GM21526 (cell line): ENCODE data around the gene DHRS3.

ENCODE experiments used
- ATAC-seq: cut with Tn5 transposase; IDR thresholded peaks from one replicate; pipeline ENCODE4 v1.9.1; 2021; ENCODE audit warnings: moderate library complexity; ENCODE audit not compliant: unreplicated experiment, low FRiP score

Gene DHRS3

DNA sequence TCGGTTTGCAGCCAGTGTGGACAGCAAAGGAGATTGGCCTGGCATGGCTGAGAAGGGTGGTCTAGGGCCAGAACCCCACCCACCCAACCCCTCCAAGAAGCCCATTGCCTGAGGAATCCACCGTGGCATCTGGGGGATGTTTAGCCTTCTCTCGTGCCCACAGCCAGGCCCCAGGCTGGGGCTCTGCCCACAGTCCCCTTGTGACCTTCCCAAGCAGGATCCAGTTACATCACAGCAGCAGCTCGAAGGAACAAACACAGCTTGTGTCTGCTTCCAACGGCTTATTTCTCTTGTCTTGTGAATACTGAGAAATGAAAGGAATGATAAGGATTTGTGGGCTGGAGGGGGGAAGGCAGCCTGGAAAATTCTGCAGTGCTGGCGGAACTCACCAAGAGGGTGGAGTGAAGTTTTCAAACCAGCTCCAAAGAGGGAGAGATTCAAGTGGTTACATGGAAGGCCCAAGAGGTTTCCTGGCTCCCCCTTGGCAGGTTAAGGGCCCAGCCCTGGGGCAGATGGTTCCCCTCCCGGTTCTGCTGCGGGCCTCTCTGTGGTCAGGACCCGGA is 61.6 kb downstream of the DHRS3 start:
- ATAC-seq = no peak

DNA sequence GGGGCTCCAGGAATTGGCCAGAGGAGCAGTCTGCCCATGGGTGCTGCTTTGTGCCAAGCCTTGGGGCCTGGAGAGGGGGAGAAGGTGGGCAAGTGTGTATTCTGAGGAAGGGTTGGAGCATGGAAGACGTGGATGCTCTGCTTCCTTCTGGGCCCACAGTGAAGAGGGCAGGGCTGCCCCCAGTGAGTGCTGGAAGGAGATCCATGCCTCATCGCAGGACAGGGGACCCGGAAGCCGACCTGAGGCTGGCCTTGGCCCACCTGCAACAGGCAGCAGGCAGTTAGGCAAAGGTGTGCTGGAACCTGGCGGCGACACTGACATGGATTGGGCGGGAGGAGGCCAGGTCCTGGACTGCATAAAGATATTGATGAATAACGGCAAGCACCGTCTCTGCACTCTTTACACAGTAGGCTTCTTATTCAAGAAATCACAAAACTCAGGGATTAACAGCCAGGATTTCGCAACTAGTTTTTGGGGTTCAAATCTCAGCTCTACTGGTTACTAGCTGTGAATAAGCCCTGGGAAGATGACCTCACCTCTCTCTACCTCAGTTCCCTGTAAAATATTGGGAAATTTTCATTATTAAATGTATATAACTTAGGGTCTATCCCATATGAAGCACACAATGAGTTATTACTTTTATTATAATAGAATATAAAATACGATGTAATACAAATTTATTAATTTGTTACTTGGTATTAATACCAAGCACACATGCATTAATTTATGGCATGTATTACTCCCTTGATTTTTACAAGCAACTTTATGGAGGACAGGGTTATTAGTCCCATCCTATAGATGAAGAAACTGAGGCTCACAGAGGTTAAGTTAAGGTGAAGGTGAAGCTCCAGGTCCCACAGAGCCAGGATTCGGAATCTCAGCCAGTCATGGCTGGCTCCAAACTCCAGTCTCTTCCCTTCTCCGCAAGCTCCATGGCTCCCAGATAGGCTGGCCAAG is 62.3 kb downstream of the DHRS3 start:
- ATAC-seq = no peak

DNA sequence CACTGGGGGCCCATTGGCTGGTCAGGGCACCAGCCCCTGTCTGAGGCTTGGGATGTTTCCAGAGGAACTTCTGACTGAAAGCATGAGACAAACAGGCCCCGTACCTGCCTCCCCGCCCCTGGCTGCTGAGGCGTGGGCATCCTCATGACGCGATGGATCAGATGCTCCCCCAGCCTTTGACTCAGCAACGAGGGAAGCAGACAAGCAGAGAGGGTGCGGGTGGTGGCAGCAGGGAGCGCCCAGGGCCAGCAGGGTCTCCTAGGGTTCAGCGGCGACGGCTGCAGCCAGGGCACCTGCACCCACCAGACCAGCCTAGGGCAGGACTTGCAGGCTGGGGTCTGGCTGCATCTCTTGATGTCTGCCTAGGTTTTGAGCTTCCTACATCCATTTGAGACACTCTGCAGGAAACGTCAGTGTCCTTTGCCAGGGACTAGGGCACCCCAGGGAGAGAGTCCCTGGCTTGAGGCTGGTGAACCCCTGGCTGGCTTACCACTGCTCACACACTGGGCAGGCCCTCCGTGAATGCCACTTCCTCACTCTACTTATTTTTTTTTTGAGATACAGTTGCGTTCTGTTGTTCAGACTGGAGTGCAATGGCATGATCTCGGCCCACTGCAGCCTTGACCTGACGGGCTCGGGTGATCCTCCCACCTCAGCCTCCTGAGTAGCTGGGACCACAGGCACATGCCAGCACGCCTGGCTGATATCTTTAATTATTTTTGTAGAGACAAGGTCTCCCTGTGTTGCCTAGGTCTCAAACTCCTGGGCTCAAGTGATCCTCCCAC is 63.3 kb downstream of the DHRS3 start:
- no peak for ATAC-seq

DNA sequence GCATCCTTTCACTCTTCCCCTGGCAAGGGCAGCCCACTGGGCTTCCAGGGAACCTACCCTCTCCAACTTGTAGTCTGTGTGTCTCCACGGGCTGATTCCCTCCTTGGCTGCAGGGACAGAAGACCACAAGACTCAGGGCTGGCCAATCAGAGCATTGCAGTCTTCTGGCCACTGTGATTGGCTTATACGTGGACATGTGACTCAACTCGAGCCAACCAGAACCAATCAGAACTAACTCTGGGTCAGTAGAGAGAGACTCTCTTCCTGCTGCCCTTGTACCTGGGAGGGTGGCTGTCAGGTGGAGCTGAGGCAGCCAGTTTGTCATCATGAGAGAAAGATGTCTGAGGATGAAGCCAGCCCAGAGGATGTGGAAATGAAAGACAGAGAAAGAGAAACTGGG is 64.0 kb downstream of the DHRS3 start:
- no peak for ATAC-seq

DNA sequence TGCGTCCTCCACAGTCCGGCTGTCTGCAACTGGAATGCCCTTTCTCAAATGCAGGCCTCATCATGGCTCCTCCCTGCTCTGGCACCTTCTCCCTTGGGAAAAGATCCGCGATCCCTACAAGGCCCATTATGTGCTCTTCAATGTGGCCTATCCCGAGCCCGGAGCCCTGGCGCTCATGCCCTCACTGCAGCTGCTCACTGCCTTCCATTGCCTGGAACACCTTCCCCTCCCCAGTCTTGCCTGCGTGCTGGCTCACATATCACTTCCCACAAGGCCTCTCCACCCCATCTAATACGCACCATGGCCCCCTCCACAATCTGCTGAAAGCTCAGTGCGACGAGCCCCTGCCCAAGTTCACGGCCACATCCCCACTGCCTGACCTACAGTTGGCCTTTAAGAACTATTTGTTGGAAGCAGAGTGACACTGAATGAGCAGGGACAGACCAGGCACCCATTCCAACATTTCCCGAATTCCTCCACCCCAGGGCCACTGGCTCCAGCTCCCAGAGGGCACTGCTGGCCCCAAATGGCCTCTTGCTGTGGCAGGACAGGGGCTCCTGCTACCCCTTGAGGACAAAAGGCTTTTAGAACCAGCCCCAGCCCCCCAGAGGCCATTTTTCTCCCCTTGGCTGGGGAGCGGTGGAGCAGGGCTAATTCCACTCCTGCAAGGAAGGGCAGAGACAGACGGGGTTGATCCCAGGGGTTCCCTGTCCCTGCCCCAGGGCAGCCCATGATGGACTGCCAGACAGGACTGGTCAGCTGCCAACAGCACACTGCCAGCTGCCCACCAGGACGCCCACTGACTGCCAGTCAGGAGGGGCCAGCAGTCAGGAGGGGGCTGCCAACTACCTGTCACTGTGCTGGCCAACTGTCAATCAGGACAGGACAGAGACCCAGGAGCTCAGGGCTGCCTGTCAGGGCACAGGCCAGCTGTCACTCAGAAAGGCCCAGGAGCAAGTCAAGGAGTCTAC is 64.8 kb downstream of the DHRS3 start:
- no peak for ATAC-seq

DNA sequence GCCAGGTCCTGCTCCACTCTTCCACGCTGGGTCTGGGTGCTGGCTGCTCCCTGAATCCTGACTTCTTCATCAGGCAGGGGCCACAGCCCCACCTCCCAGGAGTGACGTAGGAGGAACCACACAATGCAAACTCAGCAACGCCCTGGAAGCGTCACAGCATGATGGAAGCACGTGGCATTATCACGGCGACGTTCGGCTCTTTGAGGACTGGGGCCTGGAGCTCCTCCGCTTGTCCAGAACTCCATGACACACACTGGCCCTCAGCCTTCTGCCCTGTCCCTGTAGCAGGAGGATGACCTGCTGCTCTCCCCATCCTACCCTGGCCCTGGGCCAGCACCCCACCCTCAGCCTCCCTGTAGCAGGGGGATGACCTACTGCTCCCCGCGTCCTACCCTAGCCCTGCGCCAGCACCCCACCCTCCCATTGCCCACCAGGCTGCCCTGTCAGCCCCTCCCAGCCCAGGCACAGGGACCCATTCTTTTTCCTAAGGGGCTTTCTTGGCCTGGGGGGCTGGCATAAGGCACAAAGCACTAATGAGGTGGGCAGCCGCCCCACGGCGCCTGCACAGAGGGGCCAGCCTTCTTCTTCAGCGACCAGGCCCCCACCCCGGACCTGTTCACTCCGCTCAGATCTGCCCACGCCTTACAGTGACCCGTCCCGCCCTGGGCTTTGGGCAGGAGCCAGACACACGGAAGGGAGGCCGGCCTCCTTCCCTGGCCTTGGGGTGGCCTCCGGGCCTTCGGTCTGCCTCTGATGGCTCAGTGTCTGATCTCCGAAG is 65.7 kb downstream of the DHRS3 start:
- ATAC-seq = no peak

DNA sequence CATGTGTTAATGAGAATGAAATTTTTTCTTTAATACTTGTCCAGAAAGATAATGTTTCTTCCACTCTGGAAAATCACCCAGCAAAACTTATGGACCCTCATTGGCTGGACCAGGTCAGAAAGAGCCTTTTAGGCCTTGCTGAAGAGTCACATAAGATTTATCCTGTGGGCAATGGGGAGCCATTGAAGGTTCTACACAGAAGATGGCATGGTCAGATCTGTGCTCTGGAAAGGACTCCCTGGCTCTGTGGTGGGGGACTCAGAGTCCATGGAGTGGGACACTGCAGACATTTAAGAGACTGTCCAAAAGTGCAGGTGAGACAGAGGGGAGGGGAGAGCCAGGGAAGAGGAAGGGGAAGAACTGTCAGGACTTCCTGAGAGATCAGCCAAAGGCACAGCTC is 66.4 kb downstream of the DHRS3 start:
- ATAC-seq = no peak

DNA sequence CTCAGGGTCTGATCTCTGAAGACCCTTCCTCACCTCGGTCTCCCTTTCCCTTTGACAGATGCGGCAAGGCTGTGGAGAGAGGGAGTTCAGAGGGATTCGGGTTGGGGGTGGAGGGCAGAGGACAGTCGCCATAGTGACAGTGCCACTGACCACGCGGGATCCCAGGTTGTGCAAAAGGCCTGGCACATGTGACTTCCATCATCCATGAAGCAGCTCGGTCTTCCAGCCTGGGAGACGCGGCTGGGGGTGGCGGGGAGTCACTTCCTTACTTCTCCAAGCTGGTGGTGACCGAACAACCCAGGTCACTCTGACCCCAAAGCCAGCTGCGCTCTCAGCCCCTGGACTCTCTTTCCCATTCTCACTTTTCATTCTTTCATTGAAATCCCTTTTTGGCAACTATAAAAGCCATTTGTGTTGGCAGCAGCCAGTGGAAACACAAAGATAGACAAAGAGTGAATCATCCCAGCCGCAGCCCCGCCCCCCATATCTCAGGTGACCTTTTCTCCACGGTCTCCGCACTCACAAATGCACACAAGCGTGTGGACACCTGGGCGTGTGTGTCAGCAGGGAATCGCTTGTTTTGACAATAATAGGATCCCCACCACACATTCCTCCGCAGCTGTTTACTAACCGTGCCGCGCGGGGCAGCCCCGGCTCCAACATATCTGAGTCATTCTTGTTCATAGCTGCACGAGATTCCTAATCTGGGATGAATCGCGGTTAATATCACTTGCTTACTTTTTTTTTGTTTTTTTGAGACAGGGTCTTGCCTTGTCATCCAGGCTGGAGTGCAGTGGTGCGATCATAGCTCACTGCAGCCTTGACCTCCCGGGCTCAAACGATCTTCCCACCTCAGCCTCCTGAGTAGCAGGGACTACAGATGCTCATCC is 68.3 kb downstream of the DHRS3 start:
- ATAC-seq = no peak

DNA sequence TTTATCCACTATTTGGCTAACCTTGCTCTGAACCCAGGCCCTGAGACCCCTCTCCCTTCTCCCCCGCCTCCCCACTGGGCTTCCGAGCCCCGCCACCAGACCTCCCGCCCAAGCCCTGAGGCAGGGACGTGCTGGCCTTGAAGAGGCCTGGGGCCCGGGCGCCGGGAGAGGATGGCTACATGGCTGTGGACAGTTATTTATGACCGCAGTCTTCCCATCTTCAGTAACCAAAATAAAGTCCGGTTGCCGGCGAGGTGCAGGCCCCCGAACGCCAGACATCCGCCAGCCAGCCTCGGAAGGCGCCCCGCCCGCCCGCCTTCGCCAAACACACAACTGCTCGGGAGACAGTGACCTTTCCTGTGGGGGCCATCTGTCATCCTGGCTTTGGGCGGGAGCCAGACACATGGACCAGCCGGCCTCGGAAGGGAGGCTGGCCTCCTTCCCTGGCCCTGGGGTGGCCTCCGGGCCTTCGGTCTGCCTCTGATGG is 69.0 kb downstream of the DHRS3 start:
- no peak for ATAC-seq

DNA sequence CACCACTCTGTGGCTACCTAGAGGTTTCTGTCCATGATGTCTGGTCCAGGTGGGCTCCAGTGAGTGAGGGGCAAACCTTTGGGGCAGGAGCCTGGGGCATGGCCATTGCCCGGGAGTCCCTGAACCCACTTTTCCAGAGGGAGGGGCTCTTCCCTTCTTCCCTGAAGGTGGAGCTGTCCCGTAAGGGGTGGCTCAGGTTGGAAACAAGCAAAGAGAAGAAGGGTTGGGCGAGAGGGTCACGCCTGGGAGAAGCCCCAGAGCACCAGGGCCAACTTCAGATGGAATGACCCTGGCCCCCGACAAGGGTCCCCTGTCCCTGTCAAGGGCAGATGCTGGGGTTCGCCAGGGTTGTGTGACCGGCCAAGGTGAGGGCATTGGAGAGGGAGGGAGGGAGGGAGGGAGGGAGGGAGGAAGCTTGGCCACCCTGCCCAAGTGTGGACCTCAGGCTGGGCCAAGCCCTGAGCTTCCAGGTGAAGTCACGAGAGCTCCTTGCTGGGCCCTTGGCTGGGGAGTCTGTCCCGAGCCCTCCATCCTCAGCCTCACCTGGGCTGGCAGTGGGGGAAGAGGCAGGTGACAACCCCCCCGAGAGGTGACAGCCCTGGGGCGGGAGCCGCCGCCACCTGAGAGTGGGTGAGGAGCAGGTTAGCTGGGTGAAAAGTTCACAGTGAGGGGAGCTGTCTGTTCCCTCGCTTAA is 69.6 kb downstream of the DHRS3 start:
- ATAC-seq = no peak

DNA sequence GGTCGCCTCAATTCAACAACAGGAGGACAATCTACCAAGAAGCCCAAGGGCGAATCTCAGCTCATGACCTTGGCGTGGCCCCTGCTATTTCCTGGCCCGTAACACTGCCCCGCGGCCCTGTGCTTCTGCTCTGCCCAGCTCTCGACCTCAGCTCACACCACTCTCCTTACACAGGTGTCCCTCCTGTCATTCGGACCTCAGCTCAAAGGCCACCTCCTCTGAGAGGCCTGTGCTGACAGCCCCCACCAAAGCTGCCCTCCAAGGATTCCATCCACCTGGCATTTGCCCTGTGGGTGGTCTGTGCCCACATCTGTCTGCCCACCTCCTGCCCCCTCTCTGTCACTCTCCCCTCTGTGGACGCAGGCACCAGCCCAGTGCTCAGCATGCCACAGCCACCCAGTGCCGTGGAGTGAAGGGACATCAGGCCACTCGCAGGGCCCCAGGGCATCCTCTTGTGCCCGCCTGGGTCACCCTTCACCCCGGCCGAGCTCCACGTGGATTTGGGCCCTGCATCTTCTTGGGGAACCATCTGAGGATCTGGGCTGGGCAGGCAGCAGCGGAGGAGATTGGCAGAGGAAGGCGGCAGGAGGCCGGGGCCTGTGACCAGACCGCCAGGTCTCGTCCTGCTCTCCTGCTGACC is 70.3 kb downstream of the DHRS3 start:
- no peak for ATAC-seq

DNA sequence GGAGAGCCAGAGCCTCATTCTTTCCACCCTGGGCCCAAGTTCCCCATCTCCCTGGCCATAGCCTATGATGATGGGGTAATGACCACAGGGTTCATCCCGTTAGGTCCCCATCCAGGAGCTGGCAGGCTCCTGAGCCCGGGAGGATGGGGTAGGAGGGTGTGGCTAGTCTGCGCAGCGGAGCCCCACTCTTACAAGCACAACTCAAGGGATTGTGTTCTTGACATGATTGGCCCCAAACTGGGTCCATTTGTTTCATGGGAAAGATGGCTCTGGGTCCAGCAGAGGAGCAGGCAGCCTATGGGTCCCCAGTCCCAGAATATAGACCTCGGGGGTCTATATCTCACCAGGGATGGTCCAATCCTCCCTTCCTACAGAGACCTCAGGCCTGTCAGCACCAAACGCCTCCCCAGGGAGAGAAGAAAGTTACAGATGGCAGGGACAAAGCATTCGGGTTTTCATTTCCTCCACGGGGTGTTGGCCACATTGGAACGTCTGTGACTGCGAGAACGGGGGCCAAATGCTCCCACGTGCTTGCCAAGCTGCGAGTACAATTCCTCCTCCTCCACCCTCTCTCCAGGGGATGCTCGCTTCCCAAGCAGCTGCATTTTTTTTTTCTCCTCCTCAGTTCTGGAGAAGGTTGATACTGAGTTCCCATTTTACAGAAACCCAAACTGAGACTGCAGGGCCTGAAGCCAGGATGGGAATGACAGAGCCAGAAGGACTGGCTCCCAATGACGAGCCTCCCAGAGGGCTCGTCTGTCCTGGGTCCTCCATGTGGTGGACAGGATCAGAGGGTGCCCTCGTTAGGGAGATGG is 71.0 kb downstream of the DHRS3 start:
- ATAC-seq = no peak

DNA sequence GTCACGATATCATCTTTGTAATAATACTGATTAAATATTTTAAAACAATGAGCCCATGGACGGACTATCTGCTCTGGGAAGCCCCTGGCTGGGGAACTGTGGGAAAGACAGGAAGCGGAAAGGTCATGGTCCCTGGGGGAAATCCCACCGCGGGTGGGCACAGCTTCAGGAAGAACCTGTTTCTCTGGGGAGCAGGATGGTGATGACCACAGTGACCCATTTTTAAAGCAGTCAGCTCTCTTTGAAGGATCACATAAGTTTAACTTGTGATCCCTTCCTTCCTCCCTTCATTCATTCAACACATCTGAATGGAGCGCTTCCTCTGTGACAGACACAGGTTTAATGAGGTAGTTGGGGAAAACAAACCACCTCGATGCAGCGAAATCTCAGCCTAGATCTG is 73.0 kb downstream of the DHRS3 start:
- no peak for ATAC-seq

DNA sequence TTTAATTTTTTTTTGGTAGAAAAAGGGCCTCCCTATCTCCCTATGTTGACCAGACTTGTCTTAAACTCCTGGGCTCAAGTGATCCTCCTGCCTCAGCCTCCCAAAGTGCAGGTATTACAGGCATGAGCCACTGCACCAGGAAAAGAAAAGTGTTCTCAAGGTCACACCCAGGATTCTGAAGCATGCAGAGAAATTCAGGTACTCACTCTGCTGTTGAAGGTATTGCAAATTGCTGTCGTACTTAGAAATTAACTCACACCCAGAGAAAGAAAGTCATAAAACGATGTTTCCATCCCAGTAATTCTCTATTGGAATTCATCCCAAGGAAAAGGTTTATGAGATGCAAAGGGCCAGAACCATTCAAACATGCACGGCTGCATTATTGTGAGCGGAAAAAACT is 73.7 kb downstream of the DHRS3 start:
- no peak for ATAC-seq

DNA sequence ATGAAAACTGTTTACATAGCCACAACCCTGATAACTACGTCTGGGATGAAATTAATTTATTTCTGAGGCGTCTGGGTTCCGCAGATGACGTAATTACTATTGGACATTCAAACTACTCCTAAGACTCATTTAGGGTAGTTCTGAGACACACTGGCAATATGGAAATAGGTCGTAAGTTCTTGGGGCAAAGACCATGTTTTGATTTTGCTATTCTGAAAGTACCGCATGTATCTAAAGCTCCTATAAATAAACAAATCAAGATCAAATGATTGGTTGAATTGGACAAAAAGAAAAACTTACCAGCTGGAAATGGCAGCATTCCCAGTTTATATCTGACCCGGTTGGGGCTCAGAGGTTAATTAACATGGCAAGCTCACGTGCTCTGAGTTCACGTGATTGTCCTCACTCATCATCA is 74.3 kb downstream of the DHRS3 start:
- ATAC-seq = no peak
